ENCODE measurements around the gene GAL3ST2. TPM values are rescaled to one million over a fixed set of nuclear protein-coding genes. Genes with fewer than 3 reads are reported as not detected.

The GAL3ST2 gene
- polyA plus RNA-seq, 1 experiment: not detected

DNA sequence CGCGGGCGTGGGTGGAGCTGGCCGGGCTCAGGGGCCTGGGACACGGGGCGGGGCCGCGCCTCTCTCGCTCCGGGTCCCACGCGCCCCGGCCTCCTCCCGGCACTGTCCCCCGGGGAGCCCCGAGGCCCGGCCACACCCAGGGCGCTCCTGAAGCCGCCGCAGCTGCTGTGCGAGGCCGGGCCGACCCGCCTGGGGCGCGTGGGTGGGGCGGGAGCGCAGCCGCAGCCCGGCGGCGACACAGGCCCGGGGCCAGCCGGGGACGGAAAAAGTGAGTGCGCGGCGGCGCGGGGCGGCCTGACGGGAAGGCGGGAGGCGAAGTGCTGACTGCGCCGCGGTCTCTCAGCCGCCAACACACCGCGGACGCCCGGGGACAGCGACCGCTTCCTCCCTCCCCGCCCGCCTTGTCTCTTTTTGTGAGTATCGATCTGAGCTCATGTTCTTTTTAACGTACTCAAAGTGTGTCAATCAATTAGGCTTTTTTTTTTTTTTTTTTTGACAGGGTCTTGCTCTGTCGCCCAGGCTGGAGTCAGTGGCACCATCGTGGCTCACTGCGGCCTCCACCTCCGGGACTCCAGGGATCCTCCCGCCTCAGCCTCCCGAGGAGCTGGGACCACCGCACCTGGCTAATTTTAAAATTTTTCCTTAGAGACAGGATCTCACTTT is 67.6 kb downstream of the GAL3ST2 start:
- TF ChIP-seq CTCF (IDR thresholded peaks at IDR 0.05; ENCODE audit: insufficient read depth, low read depth, low read length): no peak
- Histone ChIP-seq H3K27me3 (ENCODE audit: control insufficient read depth, insufficient read depth, low read length) (0 out of 2 replicates have a peak, but pooled peaks cover 2% of the 10 kb centered on the region), H3K4me3 (ENCODE audit: low read depth, low read length) (peak overlapping the region; percentile 26), H3K36me3 (ENCODE audit: control insufficient read depth, insufficient read depth, low read length) (no peaks in the 10 kb centered on the region)
- DNase-seq (ENCODE audit: low read depth): peak; percentile 4
- CTCF ChIA-PET: interaction anchor here (0.7 to 2.2 kb wide), 3 partner anchors 10 to 50 kb away, joined by 4 to 8 read pairs (median 4); no protein-coding TSS in a partner anchor
- POLR2A ChIA-PET: interaction anchor here (0.6 kb wide), 1 partner anchor 11 kb away, joined by 15 read pairs; no protein-coding TSS in a partner anchor

- POLR2A ChIA-PET: interaction anchor here (0.6 kb wide), 1 partner anchor 10 kb away, joined by 15 read pairs; no protein-coding TSS in a partner anchor
- no peak overlapping the region for H3K4me3 ChIP-seq (ENCODE audit: low read depth, low read length)
Measured at GRCh38 chr2:241844831-241845578, 68.4 kb downstream of the GAL3ST2 start.

DNA sequence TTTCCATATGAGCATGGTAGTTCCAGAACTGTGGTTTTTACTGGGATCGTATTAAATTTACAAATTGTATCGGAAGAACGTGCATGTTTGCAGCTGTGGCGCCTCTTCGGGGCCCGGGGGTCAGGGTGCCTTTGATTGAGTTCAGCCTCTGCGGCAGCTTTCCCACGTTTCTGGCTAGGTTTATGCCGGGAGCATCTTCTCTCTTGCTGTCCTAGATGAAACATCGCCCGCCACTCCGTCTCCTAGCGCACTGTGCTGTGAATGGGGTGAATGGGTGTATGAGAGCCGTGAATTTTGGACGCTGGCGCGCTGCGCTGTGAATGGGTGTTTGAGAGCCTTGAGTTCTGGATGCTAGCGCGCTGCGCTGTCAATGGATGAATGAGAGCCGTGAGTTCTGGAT is 69.8 kb downstream of the GAL3ST2 start:
- POLR2A ChIA-PET: interaction anchor here (0.5 kb wide), 1 partner anchor 68 kb away, joined by 5 read pairs; no protein-coding TSS in a partner anchor
- Histone ChIP-seq H3K36me3 (ENCODE audit: control insufficient read depth, insufficient read depth, low read length) (no peaks in the 10 kb centered on the region), H3K27me3 (ENCODE audit: control insufficient read depth, insufficient read depth, low read length) (0 out of 2 replicates have a peak, but pooled peaks cover 2% of the 10 kb centered on the region), H3K4me3 (ENCODE audit: low read depth, low read length) (no peak overlapping the region)
- CTCF ChIA-PET: interaction anchor here (1.1 kb wide), 1 partner anchor 14 kb away, joined by 3 read pairs; no protein-coding TSS in a partner anchor
- TF ChIP-seq CTCF (IDR thresholded peaks at IDR 0.05; ENCODE audit: insufficient read depth, low read depth, low read length): no peak
- DNase-seq (ENCODE audit: low read depth): no peak

More at GRCh38 chr2:241844831-241845578, 68.4 kb downstream of the GAL3ST2 start:
- CTCF ChIA-PET: interaction anchor here (0.7 to 2.2 kb wide), 3 partner anchors 24 to 51 kb away, joined by 3 to 8 read pairs (median 4); no protein-coding TSS in a partner anchor
- no peak for TF ChIP-seq CTCF (IDR thresholded peaks at IDR 0.05; ENCODE audit: insufficient read depth, low read depth, low read length)
- Histone ChIP-seq H3K36me3 (ENCODE audit: control insufficient read depth, insufficient read depth, low read length) (no peaks in the 10 kb centered on the region), H3K27me3 (ENCODE audit: control insufficient read depth, insufficient read depth, low read length) (0 out of 2 replicates have a peak, but pooled peaks cover 2% of the 10 kb centered on the region)
- no peak for DNase-seq (ENCODE audit: low read depth)

DNA sequence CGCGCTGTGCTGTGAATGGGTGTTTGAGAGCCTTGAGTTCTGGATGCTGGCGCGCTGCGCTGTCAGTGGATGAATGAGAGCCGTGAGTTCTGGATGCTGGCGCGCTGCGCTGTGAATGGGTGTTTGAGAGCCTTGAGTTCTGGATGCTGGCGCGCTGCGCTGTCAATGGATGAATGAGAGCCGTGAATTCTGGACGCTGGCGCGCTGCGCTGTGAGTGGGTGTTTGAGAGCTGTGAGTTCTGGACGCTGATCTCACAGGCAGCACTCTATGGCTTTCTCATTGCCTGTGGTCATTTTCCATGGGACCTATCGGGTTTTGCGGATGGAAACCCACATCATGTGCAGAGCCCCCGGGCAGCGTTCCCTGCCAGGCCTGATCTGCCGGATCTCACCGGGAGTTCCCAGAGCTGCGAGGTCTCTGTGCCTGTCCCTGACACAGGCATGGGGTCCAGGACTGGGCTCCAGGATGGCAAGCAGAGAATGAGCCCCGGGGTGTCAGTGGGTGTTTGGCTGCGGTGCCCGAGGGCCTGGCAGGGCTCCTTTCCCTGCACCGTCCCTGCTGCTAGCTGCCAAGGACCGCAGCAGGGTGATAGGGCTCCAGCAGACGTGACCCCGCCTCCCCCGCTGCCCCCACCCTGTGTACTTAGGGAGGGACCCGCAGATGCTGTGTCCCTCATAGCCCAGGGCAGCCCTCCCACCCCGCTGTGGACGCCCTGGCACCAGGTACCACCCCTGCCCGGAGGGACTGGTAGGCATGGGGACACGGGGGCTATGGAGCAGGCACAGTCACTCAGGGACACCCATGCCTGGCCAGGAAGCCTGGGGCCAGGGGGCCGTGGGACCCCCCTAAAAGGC is 72.4 kb downstream of the GAL3ST2 start:
- CTCF ChIA-PET: no interaction called here

More for the DNA sequence above, 72.4 kb downstream of the GAL3ST2 start:
- no peak for TF ChIP-seq CTCF (IDR thresholded peaks at IDR 0.05; ENCODE audit: insufficient read depth, low read depth, low read length)
- Histone ChIP-seq H3K27me3 (ENCODE audit: control insufficient read depth, insufficient read depth, low read length) (0 out of 2 replicates have a peak, but pooled peaks cover 2% of the 10 kb centered on the region), H3K36me3 (ENCODE audit: control insufficient read depth, insufficient read depth, low read length) (no peaks in the 10 kb centered on the region), H3K4me3 (ENCODE audit: low read depth, low read length) (no peak overlapping the region)
- POLR2A ChIA-PET: no interaction called here
- DNase-seq (ENCODE audit: low read depth): no peak

Data from BJ (cell line).